ENCODE results near the gene RPTOR. TPM values are rescaled to one million over a fixed set of nuclear protein-coding genes. Genes with fewer than 3 reads are reported as not detected.
"Not testable (repeated sequence)": the region's sequence is repeated elsewhere in the genome, so short reads cannot be mapped to it uniquely, and the experiment has no call there.

The RPTOR gene
- total RNA-seq, 4 donors from 2014 or later: 19.0 to 48.3 (median 27.3) TPM

- no peaks in the 10 kb centered on the region for H3K9me3 ChIP-seq
- no peaks in the 10 kb centered on the region for H3K4me1 ChIP-seq
- TF ChIP-seq CTCF (IDR thresholded peaks at IDR 0.05) (no peak), POLR2A (IDR thresholded peaks at IDR 0.05) (no peak)
- no peak overlapping the region for H3K27ac ChIP-seq
- H3K4me3 ChIP-seq: no peak overlapping the region
- DNase-seq: no peak
- intact Hi-C loops (cut with DNase I; ENCODE audit: low total_unique reads): no loop called here
- no peaks in the 10 kb centered on the region for H3K27me3 ChIP-seq
- H3K36me3 ChIP-seq: no peaks in the 10 kb centered on the region
Measured at GRCh38 chr17:80619535-80620235, 75.0 kb downstream of the RPTOR start.

- no peaks in the 10 kb centered on the region for H3K9me3 ChIP-seq
- no peak for TF ChIP-seq CTCF (IDR thresholded peaks at IDR 0.05)
- TF ChIP-seq POLR2A (IDR thresholded peaks at IDR 0.05): no peak
- H3K4me3 ChIP-seq: no peak overlapping the region
- no peak overlapping the region for H3K27ac ChIP-seq
- H3K4me1 ChIP-seq: no peaks in the 10 kb centered on the region
- DNase-seq: no peak
- H3K27me3 ChIP-seq: no peaks in the 10 kb centered on the region
- no peaks in the 10 kb centered on the region for H3K36me3 ChIP-seq
- intact Hi-C loops (cut with DNase I; ENCODE audit: low total_unique reads): no loop called here
Measured at GRCh38 chr17:80621335-80621996, 76.8 kb downstream of the RPTOR start.

- no peak for DNase-seq
- intact Hi-C loops (cut with DNase I; ENCODE audit: low total_unique reads): no loop called here
- no peaks in the 10 kb centered on the region for H3K4me1 ChIP-seq
Measured at GRCh38 chr17:80621997-80622357, 77.3 kb downstream of the RPTOR start.

GRCh38 chr17:80624864-80625263 lies 80.2 kb downstream of the RPTOR start:
- Histone ChIP-seq H3K36me3 (no peaks in the 10 kb centered on the region), H3K27me3 (no peaks in the 10 kb centered on the region), H3K9me3 (no peaks in the 10 kb centered on the region), H3K4me1 (no peaks in the 10 kb centered on the region), H3K27ac (no peak overlapping the region), H3K4me3 (no peak overlapping the region)
- no peak for DNase-seq
- intact Hi-C loops (cut with DNase I; ENCODE audit: low total_unique reads): no loop called here
- no peak for TF ChIP-seq POLR2A (IDR thresholded peaks at IDR 0.05)
- TF ChIP-seq CTCF (IDR thresholded peaks at IDR 0.05): no peak

More at GRCh38 chr17:80621997-80622357, 77.3 kb downstream of the RPTOR start:
- TF ChIP-seq CTCF (IDR thresholded peaks at IDR 0.05): no peak
- no peak for TF ChIP-seq POLR2A (IDR thresholded peaks at IDR 0.05)
- Histone ChIP-seq H3K4me3 (no peak overlapping the region), H3K9me3 (no peaks in the 10 kb centered on the region), H3K27ac (no peak overlapping the region), H3K36me3 (no peaks in the 10 kb centered on the region), H3K27me3 (no peaks in the 10 kb centered on the region)

- H3K36me3 ChIP-seq: no peaks in the 10 kb centered on the region
- H3K9me3 ChIP-seq: no peaks in the 10 kb centered on the region
- H3K4me1 ChIP-seq: no peaks in the 10 kb centered on the region
- no peak overlapping the region for H3K4me3 ChIP-seq
- H3K27me3 ChIP-seq: no peaks in the 10 kb centered on the region
- H3K27ac ChIP-seq: no peak overlapping the region
- TF ChIP-seq CTCF (IDR thresholded peaks at IDR 0.05) (no peak), POLR2A (IDR thresholded peaks at IDR 0.05) (no peak)
- no peak for DNase-seq
- intact Hi-C loops (cut with DNase I; ENCODE audit: low total_unique reads): no loop called here
Measured at GRCh38 chr17:80625627-80626026, 81.0 kb downstream of the RPTOR start.

- H3K4me3 ChIP-seq; H3K27me3 ChIP-seq; H3K27ac ChIP-seq; H3K9me3 ChIP-seq; H3K4me1 ChIP-seq; intact Hi-C loops (cut with DNase I; ENCODE audit: low total_unique reads); H3K36me3 ChIP-seq; DNase-seq: not testable (repeated sequence)
Measured at GRCh38 chr17:80628881-80629280, 84.2 kb downstream of the RPTOR start.
